ENCODE data around the gene IRF8.

The IRF8 gene

DNA sequence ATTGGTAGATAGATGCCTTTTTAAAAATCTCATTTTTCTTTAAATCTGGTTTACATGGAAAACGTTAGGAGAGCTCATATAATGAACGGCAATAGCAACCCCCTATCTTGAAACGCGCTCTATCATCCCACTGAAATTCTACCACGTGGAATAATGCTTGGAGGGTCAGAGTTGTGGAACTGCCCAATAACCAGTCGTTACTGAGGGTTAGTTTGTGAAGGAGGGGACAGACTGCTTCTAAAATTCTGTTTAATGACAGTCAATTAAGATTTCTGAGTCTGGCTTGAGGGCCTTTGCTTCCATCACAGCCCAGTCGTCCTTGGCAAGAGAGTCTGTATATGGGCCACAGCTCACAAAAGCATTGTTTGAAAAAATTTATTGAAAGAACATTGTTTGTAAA is 482 bp downstream of the IRF8 start:
- Histone ChIP-seq H3K4me3 (peak overlapping the region; percentile 44 to 58), H3K36me3 (no peaks in the 10 kb centered on the region), H3K4me1 (peaks cover 0 to 15% (median 11%) of the 10 kb centered on the region in 4 donors), H3K27ac (no peak overlapping the region), H3K9me3 (no peaks in the 10 kb centered on the region), H3K27me3 (peaks cover 0 to 86% of the 10 kb centered on the region in 2 donors)
- no peak for DNase-seq
- intact Hi-C loops (cut with DNase I; ENCODE audit: low total_unique reads) = no loop called here
- TF ChIP-seq, protein P1, sequence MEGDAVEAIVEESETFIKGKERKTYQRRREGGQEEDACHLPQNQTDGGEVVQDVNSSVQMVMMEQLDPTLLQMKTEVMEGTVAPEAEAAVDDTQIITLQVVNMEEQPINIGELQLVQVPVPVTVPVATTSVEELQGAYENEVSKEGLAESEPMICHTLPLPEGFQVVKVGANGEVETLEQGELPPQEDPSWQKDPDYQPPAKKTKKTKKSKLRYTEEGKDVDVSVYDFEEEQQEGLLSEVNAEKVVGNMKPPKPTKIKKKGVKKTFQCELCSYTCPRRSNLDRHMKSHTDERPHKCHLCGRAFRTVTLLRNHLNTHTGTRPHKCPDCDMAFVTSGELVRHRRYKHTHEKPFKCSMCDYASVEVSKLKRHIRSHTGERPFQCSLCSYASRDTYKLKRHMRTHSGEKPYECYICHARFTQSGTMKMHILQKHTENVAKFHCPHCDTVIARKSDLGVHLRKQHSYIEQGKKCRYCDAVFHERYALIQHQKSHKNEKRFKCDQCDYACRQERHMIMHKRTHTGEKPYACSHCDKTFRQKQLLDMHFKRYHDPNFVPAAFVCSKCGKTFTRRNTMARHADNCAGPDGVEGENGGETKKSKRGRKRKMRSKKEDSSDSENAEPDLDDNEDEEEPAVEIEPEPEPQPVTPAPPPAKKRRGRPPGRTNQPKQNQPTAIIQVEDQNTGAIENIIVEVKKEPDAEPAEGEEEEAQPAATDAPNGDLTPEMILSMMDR (IDR thresholded peaks at IDR 0.05) = no peak

DNA sequence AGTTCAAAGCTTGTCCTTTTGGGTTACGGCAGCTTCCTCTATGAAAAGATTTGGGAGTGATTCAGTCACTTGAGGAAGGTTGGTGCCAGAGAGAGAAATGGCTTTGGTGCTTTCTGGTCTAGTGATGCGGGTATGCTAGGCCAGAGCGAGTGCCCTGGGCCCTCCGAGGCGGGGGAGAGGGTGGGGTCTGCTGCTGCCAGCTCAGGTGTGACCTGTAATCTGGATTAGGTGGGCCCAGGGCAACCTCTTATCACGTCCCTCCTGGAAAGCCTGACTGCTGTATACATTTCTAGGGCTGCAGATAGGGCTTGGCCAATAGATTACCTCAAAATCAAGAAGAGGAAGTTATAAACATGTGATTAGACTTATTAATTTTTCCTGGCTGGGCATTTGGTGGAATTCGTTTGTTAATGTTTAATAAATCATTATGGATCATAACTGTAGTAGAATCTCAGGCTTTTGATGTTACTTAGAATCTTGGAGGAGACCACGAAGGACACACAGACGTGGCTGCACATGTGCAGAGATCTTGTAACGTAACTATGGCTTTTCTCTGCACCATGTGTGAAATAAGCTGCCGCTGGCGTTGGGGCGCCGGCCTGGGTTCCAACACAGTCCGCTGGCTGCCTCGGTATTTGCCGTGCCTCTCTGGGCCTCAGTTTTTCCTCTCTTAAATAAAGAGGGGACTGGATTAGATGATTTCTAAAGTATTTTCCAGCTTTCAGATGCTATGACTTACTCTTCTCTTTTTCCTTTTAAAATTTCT is 1.2 kb downstream of the IRF8 start:
- peaks cover 0 to 84% of the 10 kb centered on the region in 2 donors for H3K27me3 ChIP-seq
- H3K4me1 ChIP-seq = peaks cover 0 to 15% (median 11%) of the 10 kb centered on the region in 4 donors
- H3K4me3 ChIP-seq = peak overlapping the region; percentile 44 to 58
- H3K27ac ChIP-seq = no peak overlapping the region
- H3K36me3 ChIP-seq = no peaks in the 10 kb centered on the region
- DNase-seq = no peak
- TF ChIP-seq, protein P1 (IDR thresholded peaks at IDR 0.05) = no peak
- intact Hi-C loops (cut with DNase I; ENCODE audit: low total_unique reads) = no loop called here
- no peaks in the 10 kb centered on the region for H3K9me3 ChIP-seq

DNA sequence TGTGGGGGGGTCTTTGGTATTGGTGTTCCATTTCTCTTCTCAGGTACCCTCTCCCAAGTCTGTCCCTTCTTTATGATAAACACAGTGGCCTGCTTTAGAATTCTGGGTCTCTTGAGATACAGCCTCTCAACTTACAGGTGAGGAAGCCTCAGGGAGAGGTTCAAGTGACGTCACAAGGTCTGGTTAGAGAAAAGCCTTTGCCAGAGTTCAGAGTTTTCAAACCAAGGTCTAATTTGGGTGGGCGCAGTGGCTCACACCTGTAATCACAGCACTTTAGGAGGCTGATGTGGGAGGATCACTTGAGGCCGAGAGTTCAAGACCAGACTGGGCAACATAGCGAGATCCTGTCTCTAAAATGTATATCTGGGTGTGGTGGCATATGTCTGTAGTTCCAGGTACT is 2.1 kb downstream of the IRF8 start:
- no peak for DNase-seq
- H3K4me1 ChIP-seq = peaks cover 0 to 15% (median 11%) of the 10 kb centered on the region in 4 donors
- H3K27ac ChIP-seq = no peak overlapping the region
- TF ChIP-seq, protein P1 (IDR thresholded peaks at IDR 0.05) = no peak
- peaks cover 0 to 77% of the 10 kb centered on the region in 2 donors for H3K27me3 ChIP-seq
- intact Hi-C loops (cut with DNase I; ENCODE audit: low total_unique reads) = no loop called here
- no peak overlapping the region for H3K4me3 ChIP-seq
- H3K9me3 ChIP-seq = peaks cover 0 to 3% (median 0%) of the 10 kb centered on the region in 3 donors
- no peaks in the 10 kb centered on the region for H3K36me3 ChIP-seq

DNA sequence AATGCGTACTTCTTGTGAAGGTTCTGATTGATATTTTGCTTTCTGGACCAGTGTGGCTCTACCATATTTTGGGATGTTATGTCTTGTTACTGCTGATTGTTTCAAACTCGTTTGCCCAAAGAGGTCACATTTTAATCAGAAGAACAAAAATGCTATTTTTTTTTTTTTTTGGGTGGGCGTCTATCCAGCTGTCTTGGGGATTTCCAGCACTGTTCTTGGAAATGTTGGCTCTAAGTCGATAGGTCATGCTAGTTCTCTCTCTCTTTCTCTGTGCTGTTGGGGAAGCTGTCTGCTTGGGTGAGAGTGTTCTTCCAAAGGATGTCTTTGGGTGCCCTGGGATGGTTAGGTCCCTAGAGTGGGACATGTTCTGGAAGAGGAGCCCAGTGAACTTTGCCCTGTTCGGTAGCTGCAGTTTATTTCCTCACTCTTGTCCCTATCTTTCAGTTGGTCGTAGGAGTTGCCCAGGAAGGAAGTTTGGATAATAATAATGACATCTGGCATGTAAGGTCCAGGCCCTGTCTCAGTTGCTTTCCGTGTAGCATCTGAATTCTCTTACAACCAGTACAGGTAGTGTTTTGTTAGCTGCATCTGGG is 2.9 kb downstream of the IRF8 start:
- H3K27ac ChIP-seq = no peak overlapping the region
- no peak for DNase-seq
- peaks cover 0 to 3% (median 0%) of the 10 kb centered on the region in 3 donors for H3K9me3 ChIP-seq
- H3K36me3 ChIP-seq = no peaks in the 10 kb centered on the region
- peaks cover 0 to 77% of the 10 kb centered on the region in 2 donors for H3K27me3 ChIP-seq
- TF ChIP-seq, protein P1 (IDR thresholded peaks at IDR 0.05) = no peak
- intact Hi-C loops (cut with DNase I; ENCODE audit: low total_unique reads) = no loop called here
- no peak overlapping the region for H3K4me3 ChIP-seq
- H3K4me1 ChIP-seq = peaks cover 0 to 15% (median 11%) of the 10 kb centered on the region in 4 donors

DNA sequence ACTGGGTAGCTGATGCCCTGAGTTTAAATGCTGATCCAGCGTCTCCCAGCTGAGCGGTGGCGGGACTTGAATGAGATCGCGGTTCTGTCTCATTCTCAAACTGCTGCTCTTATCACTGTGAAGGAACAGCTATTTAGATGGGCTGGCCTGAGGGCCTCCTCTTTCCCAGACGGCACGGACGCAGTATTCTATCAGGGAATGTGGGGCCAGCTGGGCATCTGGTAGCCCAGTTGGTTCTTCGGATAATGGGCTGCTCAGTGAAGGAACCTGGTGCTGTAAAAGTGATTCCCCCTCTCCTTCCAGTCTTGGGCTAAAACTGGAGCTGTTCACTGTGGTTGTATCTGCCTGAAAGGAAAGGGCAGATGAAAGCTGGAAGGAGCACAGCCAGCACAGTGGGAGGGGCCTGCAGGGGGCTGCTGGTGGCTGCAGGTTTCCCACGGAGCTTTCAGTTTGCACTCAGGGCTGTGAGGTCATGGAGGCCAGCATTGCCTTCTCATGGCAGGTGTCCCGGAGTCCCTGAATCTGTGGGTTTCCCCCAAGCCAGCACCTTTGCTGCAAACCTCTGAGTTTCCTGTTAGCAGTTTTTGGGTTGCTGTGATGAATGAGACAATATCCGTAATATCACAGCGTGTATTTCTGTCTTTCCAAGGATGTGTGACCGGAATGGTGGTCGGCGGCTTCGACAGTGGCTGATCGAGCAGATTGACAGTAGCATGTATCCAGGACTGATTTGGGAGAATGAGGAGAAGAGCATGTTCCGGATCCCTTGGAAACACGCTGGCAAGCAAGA is 3.6 kb downstream of the IRF8 start:
- intact Hi-C loops (cut with DNase I; ENCODE audit: low total_unique reads) = no loop called here
- H3K27me3 ChIP-seq = peaks cover 0 to 74% of the 10 kb centered on the region in 2 donors
- no peak for DNase-seq
- TF ChIP-seq, protein P1 (IDR thresholded peaks at IDR 0.05) = no peak
- no peak overlapping the region for H3K27ac ChIP-seq
- H3K9me3 ChIP-seq = peaks cover 0 to 3% (median 0%) of the 10 kb centered on the region in 3 donors
- peaks cover 0 to 15% (median 11%) of the 10 kb centered on the region in 4 donors for H3K4me1 ChIP-seq
- no peak overlapping the region for H3K4me3 ChIP-seq
- H3K36me3 ChIP-seq = no peaks in the 10 kb centered on the region
